Erythroblast (primary cell): ENCODE results near the gene UBE3B.

Experiments used
- DNase-seq, 2 experiments: peaks; one replicate each; lab custom pipeline; 2025; lab: John Stamatoyannopoulos, UW
- GATA1 ChIP-seq: IDR thresholded peaks from 2 replicates; pipeline ENCODE4 v1.6.1; 2011; ENCODE audit warnings: low read depth, mild to moderate bottlenecking, control low read depth, low read length, moderate library complexity
- POLR2A ChIP-seq: IDR thresholded peaks from 2 replicates; pipeline ENCODE4 v1.6.1; 2011; ENCODE audit warnings: mild to moderate bottlenecking, low read length

The UBE3B gene

DNA sequence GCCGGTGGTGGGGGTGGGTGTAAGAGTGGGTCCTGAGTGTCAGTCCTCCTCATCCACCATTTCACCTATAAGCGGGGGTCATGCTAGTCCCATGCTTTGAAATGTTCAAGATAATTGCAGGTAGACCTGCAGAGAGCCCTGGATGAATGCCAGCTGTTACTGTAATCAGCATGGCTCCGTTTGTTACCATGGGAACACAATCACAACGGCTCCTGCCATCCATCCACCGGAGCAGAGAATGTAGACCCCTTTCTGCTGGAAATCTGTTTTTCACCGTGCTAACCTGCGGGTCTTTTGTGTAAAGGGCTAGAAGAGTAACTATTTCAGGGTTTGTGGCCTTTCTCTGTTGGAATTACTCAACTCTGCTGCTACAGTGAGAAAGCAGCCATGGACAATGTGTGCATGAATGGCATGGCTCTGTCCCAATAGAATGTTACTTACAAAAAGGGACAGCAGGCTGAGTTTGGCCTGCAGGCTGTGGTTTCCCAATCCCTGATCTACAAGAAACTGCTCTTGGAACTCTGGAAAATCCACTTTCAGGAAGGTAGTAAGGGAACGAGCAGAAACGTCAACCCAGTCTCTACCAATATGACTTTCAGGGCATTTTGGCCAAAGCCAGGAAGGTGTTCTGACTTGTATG, 36.5 kb upstream of the UBE3B start:
- TF ChIP-seq POLR2A (no peak), GATA1 (no peak)
- no peak for DNase-seq

GRCh38 chr12:109443794-109444193, 33.6 kb upstream of the UBE3B start:
- TF ChIP-seq GATA1, result no peak
- TF ChIP-seq POLR2A, result no peak
- no peak for DNase-seq

- no peak for DNase-seq
- TF ChIP-seq POLR2A (no peak), GATA1 (no peak)
Observed at GRCh38 chr12:109444259-109444658, 33.2 kb upstream of the UBE3B start.

DNA sequence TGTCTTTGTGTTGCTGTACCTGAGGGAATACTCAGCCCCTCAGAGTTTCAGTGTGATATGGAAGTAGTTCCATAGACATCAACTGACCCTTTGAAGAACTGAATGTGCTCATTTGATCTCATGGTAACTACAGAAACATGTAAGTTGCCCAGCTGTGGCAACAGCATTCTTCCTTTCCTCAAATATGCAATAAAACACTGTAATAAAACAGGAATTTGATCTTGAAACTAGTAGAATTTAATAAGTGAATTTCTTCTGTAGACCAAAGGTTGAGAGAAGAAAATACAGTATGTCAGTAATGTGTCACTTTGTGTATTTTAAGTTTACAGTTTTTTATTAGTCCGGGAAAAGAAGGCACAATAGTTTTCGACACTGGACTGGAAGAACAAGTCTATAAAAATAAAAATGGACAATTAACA, 32.2 kb upstream of the UBE3B start:
- TF ChIP-seq GATA1 (no peak), POLR2A (no peak)
- no peak for DNase-seq

DNA sequence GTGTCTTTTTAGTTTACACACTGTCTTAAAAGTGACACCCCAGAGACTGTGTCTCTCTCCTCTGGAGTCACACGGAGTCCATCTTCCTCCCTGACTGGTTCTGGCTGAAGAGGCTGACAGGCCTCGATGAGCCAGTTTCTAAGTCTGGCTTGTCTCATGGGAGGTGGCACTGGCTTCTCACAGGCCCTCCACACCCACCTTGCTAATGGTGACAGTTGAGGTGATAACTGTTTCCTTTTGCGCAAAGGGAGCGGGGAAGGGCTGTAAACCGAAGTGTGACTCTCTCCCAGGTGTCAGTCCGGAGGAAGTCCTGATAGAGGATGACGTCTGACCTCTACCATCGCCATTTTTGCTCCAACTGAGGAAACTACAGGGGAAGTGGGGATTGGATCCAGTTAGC, 30.6 kb upstream of the UBE3B start:
- TF ChIP-seq GATA1 (no peak), POLR2A (no peak)
- DNase-seq, result no peak

- TF ChIP-seq GATA1 (no peak), POLR2A (no peak)
- peak in 1 of 2 experiments; percentile 14 for DNase-seq
Observed at GRCh38 chr12:109447482-109447881, 30.0 kb upstream of the UBE3B start.

GRCh38 chr12:109448272-109448671, 29.2 kb upstream of the UBE3B start:
- TF ChIP-seq POLR2A (no peak), GATA1 (no peak)
- DNase-seq, result no peak

GRCh38 chr12:109448707-109449390, 28.6 kb upstream of the UBE3B start:
- TF ChIP-seq POLR2A (no peak), GATA1 (no peak)
- no peak for DNase-seq

DNA sequence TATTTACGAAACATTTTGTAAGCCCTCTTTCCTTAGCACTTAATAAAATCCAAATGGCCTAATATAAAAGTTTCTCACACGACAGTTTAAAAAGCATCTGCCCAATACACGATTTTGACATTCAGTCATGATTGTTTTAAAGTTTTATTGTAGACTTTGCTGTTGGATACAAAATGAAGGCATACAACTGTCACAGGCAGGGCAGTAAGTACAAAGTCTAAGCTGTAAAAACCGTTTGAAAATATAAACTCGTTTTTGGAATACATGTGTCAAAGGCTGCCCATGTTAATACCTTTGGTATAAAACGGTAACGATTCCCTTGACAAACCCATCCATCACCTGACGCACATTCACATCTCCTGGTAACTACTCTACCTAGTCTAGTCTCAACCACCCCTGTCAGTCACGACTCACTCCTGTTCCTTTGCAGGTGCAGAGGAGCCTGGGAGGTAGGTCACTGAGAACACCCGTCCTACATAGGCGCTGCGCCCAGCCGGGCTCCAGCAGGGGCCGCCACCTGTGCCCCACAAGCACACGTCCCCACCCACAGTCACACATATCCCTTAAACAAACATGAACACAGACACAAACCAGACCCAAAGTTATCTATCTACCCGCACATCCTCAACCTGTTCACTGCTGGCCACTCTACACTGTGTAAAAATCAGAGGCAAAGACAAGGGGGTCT, 27.4 kb upstream of the UBE3B start:
- no peak for TF ChIP-seq GATA1
- no peak for TF ChIP-seq POLR2A
- DNase-seq, result no peak

- DNase-seq, result no peak
- TF ChIP-seq POLR2A (no peak), GATA1 (no peak)
Observed at GRCh38 chr12:109450980-109451379, 26.5 kb upstream of the UBE3B start.

DNA sequence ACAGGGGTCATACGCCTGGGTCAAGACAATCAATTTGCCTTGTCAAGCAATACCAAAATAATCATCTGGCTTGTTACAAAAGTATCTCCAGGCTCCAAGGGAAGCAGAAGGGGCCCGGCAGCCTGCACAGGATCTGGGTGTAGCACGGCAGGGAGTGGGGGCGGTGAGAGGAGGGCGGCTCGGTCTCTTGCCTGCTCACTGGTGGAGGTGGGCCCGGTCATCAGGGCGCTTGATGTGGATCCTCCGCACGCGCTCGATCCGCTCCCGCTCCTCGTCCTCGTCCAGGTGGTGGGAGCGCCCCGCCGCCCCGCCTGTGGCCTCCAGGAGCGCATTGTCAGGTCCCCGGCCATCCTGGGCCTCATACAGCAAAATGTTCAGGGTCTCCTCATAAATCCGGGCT, 26.0 kb upstream of the UBE3B start:
- no peak for DNase-seq
- TF ChIP-seq GATA1 (no peak), POLR2A (no peak)

GRCh38 chr12:109452489-109452888, 24.9 kb upstream of the UBE3B start:
- DNase-seq, result no peak
- TF ChIP-seq GATA1 (no peak), POLR2A (no peak)

- DNase-seq, result no peak
- TF ChIP-seq POLR2A (no peak), GATA1 (no peak)
Observed at GRCh38 chr12:109455706-109456105, 21.7 kb upstream of the UBE3B start.

DNA sequence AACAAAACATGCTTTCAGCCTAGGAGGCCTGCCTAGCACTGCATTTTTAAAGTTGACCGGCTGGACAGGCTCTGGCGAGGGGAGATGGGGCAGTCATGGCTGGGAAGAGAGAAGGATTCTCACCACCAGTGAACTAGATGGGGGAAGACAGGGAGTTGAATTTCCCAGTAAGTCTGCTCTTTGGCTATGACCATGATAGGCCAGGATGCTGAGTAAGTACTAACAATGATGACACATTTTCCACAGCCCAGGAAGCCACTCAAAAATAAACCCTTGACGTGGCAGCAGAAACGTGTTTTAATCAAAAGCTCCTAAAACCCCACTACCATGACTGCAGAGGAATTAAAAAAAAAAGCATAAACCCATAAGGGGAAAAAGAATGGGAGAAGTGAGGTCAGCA, 19.3 kb upstream of the UBE3B start:
- TF ChIP-seq POLR2A (no peak), GATA1 (no peak)
- DNase-seq, result no peak
